Stimulated activated effector memory CD8-positive, alpha-beta T cell treated with anti-CD3 and anti-CD28 coated beads, Interleukin-12 subunit alpha, Interleukin-12 subunit beta, amount 100 ng/mL, for 72 hours (primary cell): ENCODE results near the gene DHH.
"Not testable (repeated sequence)": the region's sequence is repeated elsewhere in the genome, so short reads cannot be mapped to it uniquely, and the experiment has no call there.

ENCODE experiments used
- ATAC-seq: fragments of 150-1000 bp; cut with Tn5 transposase; 2 replicates; pipeline ENCODE4 v1.10.0; 2021
- DNase-seq, 2 donors: peaks; one replicate each; pipeline ENCODE4 v3.0.0; 2021 to 2022; ENCODE audit warnings: low spot score in 2 of 2
- H3K27ac Mint-ChIP-seq: one replicate; pipeline ENCODE4 v1.8.0; 2022; ENCODE audit warnings: mild to moderate bottlenecking, mixed read lengths
- H3K36me3 Mint-ChIP-seq: one replicate; pipeline ENCODE4 v1.8.0; 2022; ENCODE audit warnings: mild to moderate bottlenecking, mixed read lengths
- H3K4me1 Mint-ChIP-seq: one replicate; pipeline ENCODE4 v1.8.0; 2022; ENCODE audit warnings: mixed read lengths
- H3K4me3 Mint-ChIP-seq: one replicate; pipeline ENCODE4 v1.8.0; 2022; ENCODE audit warnings: mild to moderate bottlenecking, mixed read lengths
- H3K9me3 Mint-ChIP-seq: one replicate; pipeline ENCODE4 v1.8.0; 2022; ENCODE audit warnings: mixed read lengths

The DHH gene

GRCh38 chr12:49066120-49066519 is 28.5 kb downstream of the DHH start:
- Mint-ChIP-seq H3K4me3 (no peak overlapping the region), H3K9me3 (no peaks in the 10 kb centered on the region), H3K4me1 (peaks cover 31% of the 10 kb centered on the region), H3K27ac (no peak overlapping the region), H3K36me3 (peaks cover 44% of the 10 kb centered on the region)
- ATAC-seq (no peak), DNase-seq (no peak)

GRCh38 chr12:49064767-49065152 is 29.8 kb downstream of the DHH start:
- ATAC-seq: no peak
- no peak overlapping the region for H3K27ac Mint-ChIP-seq

GRCh38 chr12:49061916-49062315 is 32.7 kb downstream of the DHH start:
- peaks cover 39% of the 10 kb centered on the region for H3K4me1 Mint-ChIP-seq
- not testable (repeated sequence) for H3K27ac Mint-ChIP-seq, ATAC-seq, DNase-seq, H3K9me3 Mint-ChIP-seq
- H3K4me3 Mint-ChIP-seq: peak overlapping the region; percentile 93
- H3K36me3 Mint-ChIP-seq: peaks cover 37% of the 10 kb centered on the region

More at GRCh38 chr12:49064767-49065152, 29.8 kb downstream of the DHH start:
- peaks cover 28% of the 10 kb centered on the region for H3K4me1 Mint-ChIP-seq
- peaks cover 50% of the 10 kb centered on the region for H3K36me3 Mint-ChIP-seq
- no peaks in the 10 kb centered on the region for H3K9me3 Mint-ChIP-seq
- no peak overlapping the region for H3K4me3 Mint-ChIP-seq
- no peak for DNase-seq

- ATAC-seq: peak; percentile 1
- Mint-ChIP-seq H3K4me3 (peak overlapping the region; percentile 93), H3K4me1 (peaks cover 46% of the 10 kb centered on the region)
Observed at GRCh38 chr12:49061157-49061650, 33.4 kb downstream of the DHH start.

GRCh38 chr12:49060237-49061156 is 34.1 kb downstream of the DHH start, which contains the start of gene KMT2D:
Gene KMT2D, minus strand, starts transcription at chr12:49060794. Its CDS starts 5,470 bp downstream, at chr12:49055324.
- peak; percentile 88 for ATAC-seq
- peak within 1 kb of the TSS; percentile 93 for H3K4me3 Mint-ChIP-seq
- peaks cover 29% of the 10 kb centered on the region for H3K36me3 Mint-ChIP-seq
- H3K9me3 Mint-ChIP-seq: no peaks in the 10 kb centered on the region
- peak within 1 kb of the TSS; percentile 94 for H3K27ac Mint-ChIP-seq
- DNase-seq: peak; percentile 81 to 93
- H3K4me1 Mint-ChIP-seq: peaks cover 53% of the 10 kb centered on the region

More at GRCh38 chr12:49061157-49061650, 33.4 kb downstream of the DHH start:
- Mint-ChIP-seq H3K27ac (peak overlapping the region; percentile 94), H3K36me3 (peaks cover 29% of the 10 kb centered on the region), H3K9me3 (no peaks in the 10 kb centered on the region)
- DNase-seq: no peak

- peaks cover 29% of the 10 kb centered on the region for H3K36me3 Mint-ChIP-seq
- peak overlapping the region; percentile 94 for H3K27ac Mint-ChIP-seq
- peaks cover 63% of the 10 kb centered on the region for H3K4me1 Mint-ChIP-seq
- DNase-seq: peak; percentile 15 to 59
- peak; percentile 25 for ATAC-seq
- peak overlapping the region; percentile 93 for H3K4me3 Mint-ChIP-seq
- no peaks in the 10 kb centered on the region for H3K9me3 Mint-ChIP-seq
Observed at GRCh38 chr12:49059299-49060171, 35.1 kb downstream of the DHH start.

- peaks cover 65% of the 10 kb centered on the region for H3K4me1 Mint-ChIP-seq
- DNase-seq (no peak), ATAC-seq (no peak)
- no peaks in the 10 kb centered on the region for H3K9me3 Mint-ChIP-seq
- H3K36me3 Mint-ChIP-seq: peaks cover 34% of the 10 kb centered on the region
- peak overlapping the region; percentile 93 for H3K4me3 Mint-ChIP-seq
- H3K27ac Mint-ChIP-seq: peak overlapping the region; percentile 94
Observed at GRCh38 chr12:49059045-49059298, 35.6 kb downstream of the DHH start.

- Mint-ChIP-seq H3K4me1 (peaks cover 62% of the 10 kb centered on the region), H3K4me3 (peak overlapping the region; percentile 93), H3K36me3 (peaks cover 39% of the 10 kb centered on the region), H3K27ac (peak overlapping the region; percentile 94), H3K9me3 (no peaks in the 10 kb centered on the region)
- no peak for DNase-seq
- ATAC-seq: no peak
Observed at GRCh38 chr12:49058366-49059044, 36.1 kb downstream of the DHH start.

GRCh38 chr12:49057888-49058287 is 36.7 kb downstream of the DHH start:
- Mint-ChIP-seq H3K4me3 (peak overlapping the region; percentile 93), H3K9me3 (no peaks in the 10 kb centered on the region), H3K27ac (peak overlapping the region; percentile 94), H3K36me3 (peaks cover 45% of the 10 kb centered on the region), H3K4me1 (peaks cover 62% of the 10 kb centered on the region)
- ATAC-seq (no peak), DNase-seq (no peak)

GRCh38 chr12:49055978-49056754 is 38.4 kb downstream of the DHH start:
- ATAC-seq: peak; percentile 78
- Mint-ChIP-seq H3K36me3 (peaks cover 61% of the 10 kb centered on the region), H3K27ac (peak overlapping the region; percentile 94), H3K4me3 (peak overlapping the region; percentile 93), H3K9me3 (no peaks in the 10 kb centered on the region), H3K4me1 (peaks cover 69% of the 10 kb centered on the region)
- DNase-seq: peak; percentile 20 to 71

- H3K36me3 Mint-ChIP-seq: peaks cover 61% of the 10 kb centered on the region
- DNase-seq: no peak
- H3K27ac Mint-ChIP-seq: peak overlapping the region; percentile 80
- peaks cover 75% of the 10 kb centered on the region for H3K4me1 Mint-ChIP-seq
- ATAC-seq: no peak
- no peaks in the 10 kb centered on the region for H3K9me3 Mint-ChIP-seq
- H3K4me3 Mint-ChIP-seq: no peak overlapping the region
Observed at GRCh38 chr12:49055092-49055491, 39.5 kb downstream of the DHH start.

- H3K4me3 Mint-ChIP-seq: no peak overlapping the region
- peak overlapping the region; percentile 80 for H3K27ac Mint-ChIP-seq
- H3K36me3 Mint-ChIP-seq: peaks cover 66% of the 10 kb centered on the region
- H3K4me1 Mint-ChIP-seq: peaks cover 76% of the 10 kb centered on the region
- no peaks in the 10 kb centered on the region for H3K9me3 Mint-ChIP-seq
- ATAC-seq (no peak), DNase-seq (no peak)
Observed at GRCh38 chr12:49054524-49054923, 40.1 kb downstream of the DHH start.

- Mint-ChIP-seq H3K27ac (peak overlapping the region; percentile 80), H3K36me3 (peaks cover 70% of the 10 kb centered on the region)
Observed at GRCh38 chr12:49054096-49054495, 40.5 kb downstream of the DHH start.

GRCh38 chr12:49052451-49053208 is 42.0 kb downstream of the DHH start:
- H3K4me3 Mint-ChIP-seq: no peak overlapping the region
- H3K4me1 Mint-ChIP-seq: peaks cover 59% of the 10 kb centered on the region
- ATAC-seq (no peak), DNase-seq (no peak)
- H3K27ac Mint-ChIP-seq: no peak overlapping the region
- H3K9me3 Mint-ChIP-seq: no peaks in the 10 kb centered on the region
- peaks cover 85% of the 10 kb centered on the region for H3K36me3 Mint-ChIP-seq

More at GRCh38 chr12:49054096-49054495, 40.5 kb downstream of the DHH start:
- DNase-seq (no peak), ATAC-seq (no peak)
- H3K4me1 Mint-ChIP-seq: peaks cover 73% of the 10 kb centered on the region
- no peak overlapping the region for H3K4me3 Mint-ChIP-seq
- H3K9me3 Mint-ChIP-seq: no peaks in the 10 kb centered on the region
